Small intestine (tissue), 7 donors: Measurements from ENCODE around the gene SHROOM3. TPM values are rescaled to one million over a fixed set of nuclear protein-coding genes. Genes with fewer than 3 reads are reported as not detected.

Experiments
- DNase-seq, 2 donors: peaks; one replicate each; pipeline versions ENCODE4 v3.0.0 to v3.0.0-alpha.2; 2013
- FAIRE-seq: peaks from 2 replicates; lab custom pipeline; 2012; peaks lifted over from hg19 to GRCh38; lab: Jason Lieb, UNC
- H3K27ac ChIP-seq, 3 donors: one replicate each; pipeline ENCODE4 v1.5.1; 2013; ENCODE audit warnings: low read length in 2 of 3, mild to moderate bottlenecking in 2 of 3, control low read depth in 1 of 3, inconsistent platforms in 1 of 3, low read depth in 1 of 3, moderate library complexity in 1 of 3
- H3K27me3 ChIP-seq, 3 donors: one replicate each; pipeline ENCODE4 v1.6.1; 2013; ENCODE audit warnings: low read length in 3 of 3, inconsistent platforms in 1 of 3; ENCODE audit not compliant: control insufficient read depth in 3 of 3, insufficient read depth in 3 of 3
- H3K36me3 ChIP-seq, 3 donors: one replicate each; pipeline ENCODE4 v1.6.1; 2013; ENCODE audit warnings: low read length in 3 of 3, inconsistent platforms in 1 of 3, low read depth in 1 of 3, mild to moderate bottlenecking in 1 of 3, moderate library complexity in 1 of 3; ENCODE audit not compliant: control insufficient read depth in 3 of 3, insufficient read depth in 2 of 3
- H3K4me1 ChIP-seq, 3 donors: one replicate each; pipeline ENCODE4 v1.6.1; 2013; ENCODE audit warnings: low read length in 2 of 3, inconsistent platforms in 1 of 3, low read depth in 1 of 3, mild to moderate bottlenecking in 1 of 3, moderate library complexity in 1 of 3; ENCODE audit not compliant: control insufficient read depth in 3 of 3, insufficient read depth in 2 of 3
- H3K4me3 ChIP-seq, 3 donors: one replicate each; pipeline ENCODE4 v1.5.1; 2013; ENCODE audit warnings: low read length in 3 of 3, control low read depth in 1 of 3, inconsistent platforms in 1 of 3, low read depth in 1 of 3, mild to moderate bottlenecking in 1 of 3, moderate library complexity in 1 of 3
- H3K9me3 ChIP-seq, 2 donors: one replicate each; pipeline ENCODE4 v1.6.1; 2013; ENCODE audit warnings: low read depth in 1 of 2, low read length in 1 of 2; ENCODE audit not compliant: control insufficient read depth in 2 of 2, insufficient read depth in 1 of 2
- WGBS, 3 donors: extraction: QIAGEN DNeasy Blood & Tissue Kit; methylation state at CpG; one replicate each; pipeline ENCODE4 v1.1.7; 2013; 5-methylcytosine and 5-hydroxymethylcytosine counted together
- polyA plus RNA-seq, 4 donors: library from polyadenylated mRNA; stranded (reverse) in 3 of 4; unstranded in 1 of 4; fragments of 200-250 nt in 3 of 4; fragments of 120-200 nt in 1 of 4; gene quantifications; one replicate each; pipeline versions ENCODE4 v1.2.1 to v1.2.3, GENCODE V29; 2013
- donor health status: healthy with polysubstance abuse.
- donor health status: control.
- donor health status: control.
- donor health status: Bipolar disorder and iron deficiency.
- donor health status: healthy.

The SHROOM3 gene
- polyA plus RNA-seq, 4 donors: 21.6 to 52.5 (median 27.8) TPM

DNA sequence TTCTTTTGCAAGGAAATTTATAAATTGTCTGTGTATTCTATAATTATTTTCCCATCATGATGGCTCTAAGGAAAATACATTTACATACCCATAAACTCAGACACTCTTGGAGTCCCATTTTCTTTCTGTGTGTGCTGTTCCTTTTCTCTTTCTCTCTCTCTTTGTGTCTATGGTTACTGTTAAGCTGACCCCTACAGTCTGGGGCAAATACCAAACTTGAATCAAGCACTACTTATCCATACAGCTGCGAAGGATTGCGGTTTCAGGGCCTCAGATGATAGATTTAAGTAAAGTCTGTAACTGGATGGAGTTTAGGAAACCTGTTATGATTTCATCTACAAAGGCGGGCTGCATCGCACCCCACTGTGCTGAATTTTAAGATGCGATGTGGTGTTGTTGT is 150.2 kb downstream of the SHROOM3 start:
- Histone ChIP-seq H3K9me3 (no peaks in the 10 kb centered on the region), H3K4me3 (peak overlapping the region in 1 of 3 donors; percentile 61), H3K4me1 (peaks cover 2 to 43% (median 5%) of the 10 kb centered on the region in 3 donors), H3K27me3 (no peaks in the 10 kb centered on the region), H3K36me3 (no peaks in the 10 kb centered on the region), H3K27ac (peak overlapping the region in 1 of 3 donors; percentile 91)
- DNase-seq (no peak), FAIRE-seq (no peak)
- 69 to 82% (median 70%) methylated on average over 5 of the region's 5 CpGs for WGBS, 3 donors

GRCh38 chr4:76585897-76586360 is 150.9 kb downstream of the SHROOM3 start:
- H3K27ac ChIP-seq: peak overlapping the region; percentile 89 to 91 (median 89)
- no peak for FAIRE-seq

DNA sequence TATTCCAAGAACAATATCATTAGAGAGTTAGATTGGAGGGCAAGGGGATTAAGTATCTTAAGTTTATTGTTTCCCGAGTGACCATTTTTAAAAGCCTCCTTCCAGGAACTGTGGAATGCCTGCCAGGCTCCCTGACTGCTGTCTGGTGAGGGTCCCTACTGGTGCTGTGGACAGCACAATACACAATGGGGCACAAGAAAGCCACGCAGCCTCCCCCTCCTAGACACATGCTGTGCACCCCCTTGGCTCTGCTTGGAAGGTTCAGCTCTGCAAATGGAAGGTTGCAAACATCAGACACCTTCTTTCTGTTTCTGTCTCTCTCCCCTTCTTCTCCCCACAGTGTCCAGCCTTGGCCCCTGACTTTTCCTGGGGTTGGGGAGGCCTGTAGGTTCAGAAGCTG is 153.2 kb downstream of the SHROOM3 start:
- Histone ChIP-seq H3K4me1 (peaks cover 2 to 53% (median 6%) of the 10 kb centered on the region in 3 donors), H3K9me3 (no peaks in the 10 kb centered on the region), H3K27ac (peak overlapping the region; percentile 59 to 91 (median 61)), H3K27me3 (no peaks in the 10 kb centered on the region), H3K36me3 (no peaks in the 10 kb centered on the region), H3K4me3 (peak overlapping the region in 2 of 3 donors; percentile 13 to 54)
- FAIRE-seq: no peak
- DNase-seq: no peak
- WGBS, 3 donors: 68 to 77% (median 75%) methylated on average over 2 of the region's 2 CpGs

More at GRCh38 chr4:76585897-76586360, 150.9 kb downstream of the SHROOM3 start:
- H3K36me3 ChIP-seq: no peaks in the 10 kb centered on the region
- no peaks in the 10 kb centered on the region for H3K27me3 ChIP-seq
- 1 to 23% (median 9%) methylated on average over 28 of the region's 28 CpGs for WGBS, 3 donors
- H3K4me1 ChIP-seq: peaks cover 2 to 43% (median 6%) of the 10 kb centered on the region in 3 donors
- no peaks in the 10 kb centered on the region for H3K9me3 ChIP-seq
- H3K4me3 ChIP-seq: peak overlapping the region; percentile 21 to 71 (median 61)
- peak; percentile 95 to 97 for DNase-seq

GRCh38 chr4:76589402-76589801 is 154.4 kb downstream of the SHROOM3 start:
- H3K36me3 ChIP-seq: no peaks in the 10 kb centered on the region
- peaks cover 4 to 61% (median 6%) of the 10 kb centered on the region in 3 donors for H3K4me1 ChIP-seq
- DNase-seq (peak; percentile 86 to 90), FAIRE-seq (no peak)
- WGBS, 3 donors: 6 to 23% (median 17%) methylated on average over 1 of the region's 1 CpG
- H3K27me3 ChIP-seq: no peaks in the 10 kb centered on the region
- H3K4me3 ChIP-seq: peak overlapping the region in 1 of 3 donors; percentile 23
- peak overlapping the region; percentile 65 to 91 (median 85) for H3K27ac ChIP-seq
- no peaks in the 10 kb centered on the region for H3K9me3 ChIP-seq

- Histone ChIP-seq H3K27me3 (no peaks in the 10 kb centered on the region), H3K27ac (peak overlapping the region; percentile 76 to 91 (median 85)), H3K36me3 (no peaks in the 10 kb centered on the region), H3K4me3 (no peak overlapping the region), H3K9me3 (no peaks in the 10 kb centered on the region), H3K4me1 (peaks cover 4 to 68% (median 6%) of the 10 kb centered on the region in 3 donors)
- DNase-seq (peak in 1 of 2 donors; percentile 80), FAIRE-seq (no peak)
- 46 to 55% (median 53%) methylated on average over 10 of the region's 10 CpGs for WGBS, 3 donors
Measured at GRCh38 chr4:76589872-76590797, 155.1 kb downstream of the SHROOM3 start.

DNA sequence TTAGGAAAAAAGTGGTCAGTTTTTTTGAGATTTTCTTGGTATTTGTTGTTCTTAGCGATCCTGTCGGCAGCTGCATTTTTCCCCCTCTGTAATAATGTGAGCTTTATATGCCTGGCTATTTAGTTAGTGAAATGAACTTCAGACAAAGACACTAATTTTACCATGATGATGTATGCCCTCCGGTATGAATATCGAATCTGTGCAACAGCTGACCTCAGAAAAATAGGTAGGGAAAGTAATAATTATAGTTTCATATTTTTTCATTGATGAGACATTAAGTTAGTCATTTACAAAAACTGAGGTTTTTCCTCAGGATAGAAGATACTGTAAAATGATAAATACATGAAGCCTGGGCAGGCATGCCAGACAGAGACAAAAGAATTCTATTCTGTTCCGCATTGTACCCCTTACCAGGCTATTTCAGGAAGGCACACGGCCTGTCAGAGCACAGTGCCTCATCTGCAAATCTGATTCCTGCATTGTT is 155.8 kb downstream of the SHROOM3 start:
- Histone ChIP-seq H3K27me3 (no peaks in the 10 kb centered on the region), H3K36me3 (no peaks in the 10 kb centered on the region), H3K27ac (peak overlapping the region in 1 of 3 donors; percentile 91), H3K4me1 (peaks cover 4 to 68% (median 6%) of the 10 kb centered on the region in 3 donors), H3K4me3 (no peak overlapping the region), H3K9me3 (no peaks in the 10 kb centered on the region)
- FAIRE-seq (no peak), DNase-seq (no peak)
- WGBS, 3 donors: 70 to 81% (median 79%) methylated on average over 6 of the region's 6 CpGs

GRCh38 chr4:76591992-76592391 is 157.0 kb downstream of the SHROOM3 start:
- no peak for FAIRE-seq

DNA sequence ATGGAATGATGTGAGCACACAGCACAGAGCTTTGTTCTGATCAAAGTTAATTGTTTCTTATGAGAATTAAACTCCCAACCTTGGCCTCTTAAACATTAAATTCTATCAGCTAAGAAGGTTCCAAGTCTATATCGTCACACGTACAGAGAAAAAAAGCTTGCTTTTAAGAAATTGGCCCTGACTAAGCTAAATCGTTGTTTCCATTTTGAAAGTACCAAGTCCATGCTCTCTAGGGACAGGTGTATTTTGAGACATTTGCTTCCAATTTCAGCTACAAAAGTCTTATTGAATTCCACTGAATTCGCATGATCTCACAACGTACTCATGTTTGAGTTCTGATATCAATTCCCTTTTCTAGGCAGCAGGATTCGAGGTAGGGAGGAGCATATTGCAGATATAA is 157.4 kb downstream of the SHROOM3 start:
- H3K27ac ChIP-seq: peak overlapping the region in 2 of 3 donors; percentile 64 to 87
- no peak for FAIRE-seq
- no peak for DNase-seq

More at GRCh38 chr4:76591992-76592391, 157.0 kb downstream of the SHROOM3 start:
- no peak overlapping the region for H3K4me3 ChIP-seq
- 74 to 88% (median 86%) methylated on average over 3 of the region's 3 CpGs for WGBS, 3 donors
- peak overlapping the region in 2 of 3 donors; percentile 64 to 87 for H3K27ac ChIP-seq
- H3K9me3 ChIP-seq: no peaks in the 10 kb centered on the region
- DNase-seq: no peak
- no peaks in the 10 kb centered on the region for H3K27me3 ChIP-seq
- H3K4me1 ChIP-seq: peaks cover 4 to 80% (median 6%) of the 10 kb centered on the region in 3 donors
- no peaks in the 10 kb centered on the region for H3K36me3 ChIP-seq

More for the DNA sequence above, 157.4 kb downstream of the SHROOM3 start:
- 18 to 67% (median 36%) methylated on average over 6 of the region's 6 CpGs for WGBS, 3 donors
- H3K9me3 ChIP-seq: no peaks in the 10 kb centered on the region
- peaks cover 6 to 84% (median 7%) of the 10 kb centered on the region in 3 donors for H3K4me1 ChIP-seq
- no peaks in the 10 kb centered on the region for H3K36me3 ChIP-seq
- no peaks in the 10 kb centered on the region for H3K27me3 ChIP-seq
- H3K4me3 ChIP-seq: no peak overlapping the region
